Left cardiac atrium (tissue), 4 donors: ENCODE measurements around the gene NAA10. TPM values are rescaled to one million over a fixed set of nuclear protein-coding genes. Genes with fewer than 3 reads are reported as not detected.
A peak's percentile ranks its signal among the peaks of the same experiment; 100 is the strongest.

Experiments used
- ATAC-seq, 2 donors: fragments of 200-7000 bp; cut with Tn5 transposase; one replicate each; pipeline ENCODE4 v1.9.1; 2020; ENCODE audit warnings: mild to moderate bottlenecking in 2 of 2, moderate library complexity in 2 of 2
- DNase-seq: peaks from one replicate; pipeline ENCODE4 v3.0.0-alpha.2; 2020
- intact Hi-C, 2 donors: fragments of 100-400 bp; cut with DNase I; formaldehyde crosslinking; loops; one replicate each; pipeline versions ENCODE4 v1.14.1 to v1.15.1; 2022 to 2023
- total RNA-seq, 2 donors: library from RNA; stranded (reverse); fragmentation: NEBNext Ultra II Directional; extraction: Animal tissue kit (Norgen Biotek cat#: 25700); gene quantifications; one replicate each; pipeline ENCODE4 v1.2.1, GENCODE V29; 2021
- donor health status: DM: no; HTN: yes; CAD: no.
- donor health status: DM: no; HTN: yes; CAD: no; lungs with severe emphysema.
- donor health status: DM: yes; HTN: yes; CAD: no.
- donor health status: Dilated cardiomyopathy.

NAA10 gene
- total RNA-seq, 2 donors from 2014 or later = 67.4 to 81.4 TPM

GRCh38 chrX:153968255-153968654 is 33.4 kb upstream of the NAA10 start:
- DNase-seq (no peak), ATAC-seq (no peak)
- intact Hi-C loops = no loop called here

GRCh38 chrX:153967536-153968224 is 32.8 kb upstream of the NAA10 start:
- DNase-seq = no peak
- intact Hi-C loops = no loop called here
- ATAC-seq = no peak

GRCh38 chrX:153966841-153967535 is 32.2 kb upstream of the NAA10 start:
- ATAC-seq (no peak), DNase-seq (no peak)
- intact Hi-C loops = no loop called here

GRCh38 chrX:153966283-153966688 is 31.4 kb upstream of the NAA10 start:
- intact Hi-C loops = no loop called here
- DNase-seq (no peak), ATAC-seq (no peak)

- intact Hi-C loops = no loop called here
- DNase-seq = no peak
- ATAC-seq = no peak
Measured at GRCh38 chrX:153965406-153965805, 30.6 kb upstream of the NAA10 start.

- ATAC-seq (no peak), DNase-seq (no peak)
- intact Hi-C loops = no loop called here
Measured at GRCh38 chrX:153964105-153964504, 29.3 kb upstream of the NAA10 start.

- no peak for DNase-seq
- intact Hi-C loops = no loop called here
- no peak for ATAC-seq
Measured at GRCh38 chrX:153963546-153963945, 28.7 kb upstream of the NAA10 start.

GRCh38 chrX:153961292-153961691 is 26.5 kb upstream of the NAA10 start:
- ATAC-seq = no peak
- no peak for DNase-seq
- intact Hi-C loops = no loop called here

GRCh38 chrX:153960786-153961185 is 25.9 kb upstream of the NAA10 start:
- ATAC-seq (no peak), DNase-seq (no peak)
- intact Hi-C loops = no loop called here

GRCh38 chrX:153960077-153960476 is 25.2 kb upstream of the NAA10 start:
- ATAC-seq = no peak
- intact Hi-C loops = no loop called here
- DNase-seq = no peak

- intact Hi-C loops = loop anchor here (5.0 to 10.0 kb wide), 2 partner anchors 197 to 1005 kb away; partner anchors contain the start of gene PLXNB3 (in 1 of the 2)
- ATAC-seq (no peak), DNase-seq (no peak)
Measured at GRCh38 chrX:153959649-153960048, 24.8 kb upstream of the NAA10 start.

GRCh38 chrX:153958605-153959004 is 23.8 kb upstream of the NAA10 start:
- intact Hi-C loops = loop anchor here (5.0 to 10.0 kb wide), 2 partner anchors 196 to 1004 kb away; partner anchors contain the start of gene PLXNB3 (in 1 of the 2)
- no peak for DNase-seq
- ATAC-seq = no peak

- no peak for DNase-seq
- intact Hi-C loops = loop anchor here (5.0 to 10.0 kb wide), 2 partner anchors 195 to 1002 kb away; partner anchors contain the start of gene PLXNB3 (in 1 of the 2)
- ATAC-seq = no peak
Measured at GRCh38 chrX:153957224-153957623, 22.4 kb upstream of the NAA10 start.

- ATAC-seq = no peak
- DNase-seq = no peak
- intact Hi-C loops = loop anchor here (5.0 to 10.0 kb wide), 2 partner anchors 194 to 1001 kb away; partner anchors contain the start of gene PLXNB3 (in 1 of the 2)
Measured at GRCh38 chrX:153956044-153956907, 21.4 kb upstream of the NAA10 start.

- intact Hi-C loops = loop anchor here (5.0 to 10.0 kb wide), 2 partner anchors 193 to 1000 kb away; partner anchors contain the start of gene PLXNB3 (in 1 of the 2)
- no peak for DNase-seq
- ATAC-seq = no peak
Measured at GRCh38 chrX:153955228-153955732, 20.4 kb upstream of the NAA10 start.

- no peak for DNase-seq
- intact Hi-C loops = loop anchor here (5.0 to 10.0 kb wide), 2 partner anchors 192 to 1000 kb away; partner anchors contain the start of gene PLXNB3 (in 2 of the 2)
- ATAC-seq = no peak
Measured at GRCh38 chrX:153954558-153955227, 19.9 kb upstream of the NAA10 start.

GRCh38 chrX:153953892-153954557 is 19.2 kb upstream of the NAA10 start:
- DNase-seq (no peak), ATAC-seq (peak in 1 of 2 donors; percentile 8)
- intact Hi-C loops = loop anchor here in 1 of 2 donors (5.0 to 10.0 kb wide), 2 partner anchors 192 to 999 kb away; partner anchors contain the start of gene PLXNB3

- DNase-seq (peak; percentile 79), ATAC-seq (peak; percentile 70 to 80)
Measured at GRCh38 chrX:153953342-153953830, 18.5 kb upstream of the NAA10 start.

More at GRCh38 chrX:153953342-153953830, 18.5 kb upstream of the NAA10 start:
- intact Hi-C loops = loop anchor here in 1 of 2 donors (5.0 to 10.0 kb wide), 2 partner anchors 191 to 999 kb away; partner anchors contain the start of gene PLXNB3
